ENCODE data around the gene LRP8. TPM values are rescaled to one million over a fixed set of nuclear protein-coding genes. Genes with fewer than 3 reads are reported as not detected.

Gene LRP8
- total RNA-seq, 4 donors from 2014 or later: 1.8 to 3.6 (median 2.2) TPM

- H3K27me3 ChIP-seq: no peaks in the 10 kb centered on the region
- TF ChIP-seq CTCF (IDR thresholded peaks at IDR 0.05) (no peak), POLR2A (IDR thresholded peaks at IDR 0.05) (no peak), EP300 (IDR thresholded peaks at IDR 0.05) (no peak), POLR2AphosphoS5 (IDR thresholded peaks at IDR 0.05) (no peak)
- no peak overlapping the region for H3K27ac ChIP-seq
- 20 to 100% methylated on average over 1 of the region's 7 CpGs for WGBS, 2 donors (ENCODE audit: low coverage in 1 of 2)
- no peak for ATAC-seq
- no peaks in the 10 kb centered on the region for H3K36me3 ChIP-seq
- H3K4me1 ChIP-seq: no peaks in the 10 kb centered on the region
- H3K4me3 ChIP-seq: no peak overlapping the region
- H3K9me3 ChIP-seq: no peaks in the 10 kb centered on the region
Observed at GRCh38 chr1:53305650-53306049, 22.2 kb downstream of the LRP8 start.

- Histone ChIP-seq H3K4me3 (no peak overlapping the region), H3K36me3 (no peaks in the 10 kb centered on the region), H3K4me1 (no peaks in the 10 kb centered on the region), H3K27ac (no peak overlapping the region), H3K9me3 (no peaks in the 10 kb centered on the region), H3K27me3 (no peaks in the 10 kb centered on the region)
- no CpG with 5 or more reads among the region's 7 CpGs for WGBS, 2 donors (ENCODE audit: low coverage in 1 of 2)
- TF ChIP-seq POLR2AphosphoS5 (IDR thresholded peaks at IDR 0.05) (no peak), POLR2A (IDR thresholded peaks at IDR 0.05) (no peak), EP300 (IDR thresholded peaks at IDR 0.05) (no peak), CTCF (IDR thresholded peaks at IDR 0.05) (no peak)
- no peak for ATAC-seq
Observed at GRCh38 chr1:53304527-53304926, 23.3 kb downstream of the LRP8 start.

GRCh38 chr1:53303726-53304515 is 23.9 kb downstream of the LRP8 start:
- Histone ChIP-seq H3K4me3 (no peak overlapping the region), H3K4me1 (no peaks in the 10 kb centered on the region), H3K27me3 (no peaks in the 10 kb centered on the region), H3K27ac (no peak overlapping the region), H3K9me3 (no peaks in the 10 kb centered on the region), H3K36me3 (no peaks in the 10 kb centered on the region)
- 72 to 88% methylated on average over 3 to 11 of the region's 14 CpGs for WGBS, 2 donors (ENCODE audit: low coverage in 1 of 2)
- ATAC-seq: no peak
- TF ChIP-seq POLR2A (IDR thresholded peaks at IDR 0.05) (no peak), CTCF (IDR thresholded peaks at IDR 0.05) (no peak), EP300 (IDR thresholded peaks at IDR 0.05) (no peak), POLR2AphosphoS5 (IDR thresholded peaks at IDR 0.05) (no peak)

GRCh38 chr1:53303243-53303642 is 24.6 kb downstream of the LRP8 start:
- H3K27ac ChIP-seq: no peak overlapping the region
- ATAC-seq: no peak
- no peak overlapping the region for H3K4me3 ChIP-seq
- TF ChIP-seq POLR2A (IDR thresholded peaks at IDR 0.05) (no peak), CTCF (IDR thresholded peaks at IDR 0.05) (no peak), POLR2AphosphoS5 (IDR thresholded peaks at IDR 0.05) (no peak), EP300 (IDR thresholded peaks at IDR 0.05) (no peak)
- H3K27me3 ChIP-seq: no peaks in the 10 kb centered on the region
- no peaks in the 10 kb centered on the region for H3K9me3 ChIP-seq
- no peaks in the 10 kb centered on the region for H3K4me1 ChIP-seq
- H3K36me3 ChIP-seq: no peaks in the 10 kb centered on the region
- WGBS, 2 donors (ENCODE audit: low coverage in 1 of 2): 76 to 80% methylated on average over 2 to 3 of the region's 7 CpGs

DNA sequence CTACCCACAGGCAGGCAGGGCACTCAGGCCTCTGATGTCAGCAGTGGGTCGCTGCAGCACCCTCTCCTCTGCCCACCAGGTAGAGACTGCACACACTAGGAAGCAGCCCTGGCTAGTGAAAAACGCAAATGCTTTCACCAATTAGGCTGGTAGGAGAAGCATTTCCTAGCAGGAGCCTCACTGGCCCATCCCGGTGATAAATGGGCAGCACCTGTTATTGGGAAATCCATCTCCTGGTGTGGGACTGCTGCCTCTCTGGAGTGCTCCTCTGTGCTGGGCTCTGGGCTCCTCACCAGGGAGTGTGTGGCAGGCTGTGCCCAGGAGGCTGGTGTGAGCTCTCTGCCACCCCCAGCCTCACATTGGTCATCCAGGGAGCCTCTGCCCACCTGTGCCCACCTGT is 28.6 kb downstream of the LRP8 start:
- ATAC-seq: no peak
- WGBS, 2 donors (ENCODE audit: low coverage in 1 of 2): no CpG with 5 or more reads among the region's 3 CpGs
- no peak overlapping the region for H3K27ac ChIP-seq
- no peaks in the 10 kb centered on the region for H3K9me3 ChIP-seq
- TF ChIP-seq CTCF (IDR thresholded peaks at IDR 0.05) (no peak), EP300 (IDR thresholded peaks at IDR 0.05) (no peak), POLR2AphosphoS5 (IDR thresholded peaks at IDR 0.05) (no peak), POLR2A (IDR thresholded peaks at IDR 0.05) (no peak)
- no peaks in the 10 kb centered on the region for H3K36me3 ChIP-seq
- H3K27me3 ChIP-seq: no peaks in the 10 kb centered on the region
- H3K4me1 ChIP-seq: no peaks in the 10 kb centered on the region
- no peak overlapping the region for H3K4me3 ChIP-seq

All from gastroesophageal sphincter (tissue), 4 donors.